Transverse colon (tissue), 4 donors: ENCODE data around the gene SMAD1.

Experiments used
- EP300 ChIP-seq: sonication (generic); formaldehyde crosslinking; IDR thresholded peaks from one replicate; pipeline ENCODE4 v1.6.1; 2017; ENCODE audit warnings: antibody characterized with exemption, low read depth
- POLR2A ChIP-seq: fragments of 450-650 bp; IDR thresholded peaks from one replicate; pipeline ENCODE4 v1.6.1; 2016; ENCODE audit warnings: antibody characterized with exemption, mild to moderate bottlenecking, moderate library complexity
- POLR2AphosphoS5 ChIP-seq, 3 donors: sonication (generic); formaldehyde crosslinking; IDR thresholded peaks; one replicate each; pipeline ENCODE4 v1.6.1; 2016; ENCODE audit warnings: antibody characterized with exemption in 3 of 3
- TF ChIP-seq, protein P1 (sequence below), 5 experiments: fragments of 200-600 bp in 3 of 5; fragments of 450-650 bp in 2 of 5; sonication (generic) in 3 of 5; IDR thresholded peaks; 1 replicate in 2 of 5; 2 replicates in 3 of 5; pipeline ENCODE4 v1.5.1; 2016 to 2017; ENCODE audit warnings: antibody characterized with exemption in 5 of 5, inconsistent platforms in 3 of 5, mild to moderate bottlenecking in 2 of 5, moderate library complexity in 1 of 5

DNA sequence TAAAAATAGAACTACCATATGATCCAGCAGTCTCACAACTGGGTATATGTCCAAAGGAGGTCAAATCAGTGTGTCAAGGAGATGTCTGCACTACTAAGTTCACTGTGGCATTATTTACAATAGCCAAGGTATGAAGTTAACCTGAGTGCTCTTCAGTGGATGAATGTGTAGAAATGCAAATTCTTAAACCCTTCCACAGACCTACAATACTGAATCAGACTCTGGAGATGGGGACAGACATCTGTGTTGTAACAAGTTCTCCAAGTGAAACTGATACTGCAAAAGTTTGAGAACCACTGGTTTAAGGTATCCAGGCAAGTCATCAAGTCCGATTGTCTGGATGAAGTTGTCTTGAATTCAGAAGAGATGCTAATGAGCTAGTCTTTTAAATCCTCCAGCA lies 38.5 kb downstream of the SMAD1 start:
- TF ChIP-seq, protein P1, sequence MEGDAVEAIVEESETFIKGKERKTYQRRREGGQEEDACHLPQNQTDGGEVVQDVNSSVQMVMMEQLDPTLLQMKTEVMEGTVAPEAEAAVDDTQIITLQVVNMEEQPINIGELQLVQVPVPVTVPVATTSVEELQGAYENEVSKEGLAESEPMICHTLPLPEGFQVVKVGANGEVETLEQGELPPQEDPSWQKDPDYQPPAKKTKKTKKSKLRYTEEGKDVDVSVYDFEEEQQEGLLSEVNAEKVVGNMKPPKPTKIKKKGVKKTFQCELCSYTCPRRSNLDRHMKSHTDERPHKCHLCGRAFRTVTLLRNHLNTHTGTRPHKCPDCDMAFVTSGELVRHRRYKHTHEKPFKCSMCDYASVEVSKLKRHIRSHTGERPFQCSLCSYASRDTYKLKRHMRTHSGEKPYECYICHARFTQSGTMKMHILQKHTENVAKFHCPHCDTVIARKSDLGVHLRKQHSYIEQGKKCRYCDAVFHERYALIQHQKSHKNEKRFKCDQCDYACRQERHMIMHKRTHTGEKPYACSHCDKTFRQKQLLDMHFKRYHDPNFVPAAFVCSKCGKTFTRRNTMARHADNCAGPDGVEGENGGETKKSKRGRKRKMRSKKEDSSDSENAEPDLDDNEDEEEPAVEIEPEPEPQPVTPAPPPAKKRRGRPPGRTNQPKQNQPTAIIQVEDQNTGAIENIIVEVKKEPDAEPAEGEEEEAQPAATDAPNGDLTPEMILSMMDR (IDR thresholded peaks at IDR 0.05) = no peak
- TF ChIP-seq POLR2AphosphoS5 (IDR thresholded peaks at IDR 0.05) (no peak), POLR2A (no peak), EP300 (no peak)
